Muscle of leg (tissue), 11 donors: ENCODE measurements around the gene METAP2. TPM values are rescaled to one million over a fixed set of nuclear protein-coding genes. Genes with fewer than 3 reads are reported as not detected.
A peak's percentile ranks its signal among the peaks of the same experiment; 100 is the strongest.
"Not testable (repeated sequence)": the region's sequence is repeated elsewhere in the genome, so short reads cannot be mapped to it uniquely, and the experiment has no call there.

Experiments
- DNase-seq: peaks from one replicate; pipeline ENCODE4 v3.0.0; 2013
- H3K27ac ChIP-seq: one replicate; pipeline ENCODE4 v1.5.1; 2013; ENCODE audit warnings: mild to moderate bottlenecking, low read length, control low read depth
- H3K27me3 ChIP-seq: one replicate; pipeline ENCODE4 v1.6.1; 2013; ENCODE audit warnings: low read length; ENCODE audit not compliant: control insufficient read depth, insufficient read depth
- H3K36me3 ChIP-seq: one replicate; pipeline ENCODE4 v1.6.1; 2013; ENCODE audit warnings: low read length; ENCODE audit not compliant: control insufficient read depth, insufficient read depth
- H3K4me1 ChIP-seq: one replicate; pipeline ENCODE4 v1.6.1; 2013; ENCODE audit warnings: low read length; ENCODE audit not compliant: control insufficient read depth, insufficient read depth
- H3K4me3 ChIP-seq: one replicate; pipeline ENCODE4 v1.5.1; 2013; ENCODE audit warnings: low read length, control low read depth
- H3K9me3 ChIP-seq: replicated peaks from 2 replicates; pipeline ENCODE4 v1.6.1; 2013; ENCODE audit warnings: low read depth, low read length; ENCODE audit not compliant: control insufficient read depth
- WGBS: methylation state at CpG from one replicate; pipeline ENCODE4 v1.1.5; 2013; ENCODE audit warnings: missing lambda C conversion rate; ENCODE audit not compliant: insufficient coverage; 5-methylcytosine and 5-hydroxymethylcytosine counted together
- polyA plus RNA-seq, 8 donors: library from polyadenylated mRNA; unstranded; fragments of 120-200 nt; gene quantifications; one replicate each; pipeline versions ENCODE4 v1.2.1 to v1.2.3, GENCODE V29; 2013; ENCODE audit warnings: inconsistent platforms in 1 of 8, low replicate concordance in 1 of 8; ENCODE audit not compliant: insufficient read length in 8 of 8, insufficient read depth in 1 of 8
- total RNA-seq: library from RNA; stranded (reverse); fragments of 120-200 nt; gene quantifications from one replicate; pipeline ENCODE4 v1.2.4, GENCODE V29; 2013

METAP2 gene
- total and polyA plus RNA-seq, 9 donors: 81.0 to 144 (median 114) TPM

DNA sequence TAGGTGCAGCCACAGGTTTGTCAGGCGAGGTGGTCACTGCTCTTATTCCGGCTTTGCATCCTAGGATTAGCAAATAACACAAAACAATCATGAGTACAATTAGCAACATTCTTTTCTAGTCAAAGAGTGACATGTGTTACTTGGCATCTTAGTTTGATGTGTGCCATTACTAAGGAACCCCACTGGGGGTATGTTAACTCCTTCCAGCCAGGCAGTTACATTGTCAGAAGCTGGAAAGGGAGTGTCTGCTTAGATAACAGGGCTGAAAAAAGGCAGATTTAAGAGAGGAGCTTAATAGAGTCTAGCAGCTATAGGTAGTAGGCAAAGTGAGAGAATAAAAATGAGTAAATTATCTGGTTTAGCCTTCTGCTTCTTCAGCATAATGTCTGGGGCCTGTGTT, 30.5 kb upstream of the METAP2 start:
- H3K4me3 ChIP-seq: no peak overlapping the region
- no peaks in the 10 kb centered on the region for H3K36me3 ChIP-seq
- peaks cover 2% of the 10 kb centered on the region for H3K27me3 ChIP-seq
- H3K9me3 ChIP-seq: no peaks in the 10 kb centered on the region
- H3K27ac ChIP-seq: no peak overlapping the region
- peaks cover 2% of the 10 kb centered on the region for H3K4me1 ChIP-seq
- no CpG with 5 or more reads among the region's 2 CpGs for WGBS
- no peak for DNase-seq

DNA sequence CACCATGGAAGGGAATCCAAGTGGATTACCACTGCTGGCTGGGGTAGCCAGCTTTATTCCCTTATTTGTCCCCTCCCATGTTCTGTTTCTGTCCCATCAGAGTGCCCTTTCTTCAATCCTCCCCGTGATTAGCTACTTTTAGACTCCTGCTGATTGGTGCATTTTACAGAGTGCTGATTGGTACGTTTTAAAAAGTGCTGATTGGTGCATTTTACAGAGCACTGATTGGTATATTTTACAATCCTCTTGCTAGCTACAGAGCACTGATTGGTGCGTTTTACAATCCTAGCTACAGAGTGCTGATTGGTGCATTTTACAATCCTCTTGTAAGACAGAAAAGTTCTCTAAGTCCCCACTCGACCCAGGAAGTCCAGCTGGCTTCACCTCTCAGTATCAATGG, 28.9 kb upstream of the METAP2 start:
- WGBS: no CpG with 5 or more reads among the region's 4 CpGs
- H3K27me3 ChIP-seq, H3K36me3 ChIP-seq, H3K27ac ChIP-seq, H3K9me3 ChIP-seq, H3K4me3 ChIP-seq, DNase-seq, H3K4me1 ChIP-seq: not testable (repeated sequence)

DNA sequence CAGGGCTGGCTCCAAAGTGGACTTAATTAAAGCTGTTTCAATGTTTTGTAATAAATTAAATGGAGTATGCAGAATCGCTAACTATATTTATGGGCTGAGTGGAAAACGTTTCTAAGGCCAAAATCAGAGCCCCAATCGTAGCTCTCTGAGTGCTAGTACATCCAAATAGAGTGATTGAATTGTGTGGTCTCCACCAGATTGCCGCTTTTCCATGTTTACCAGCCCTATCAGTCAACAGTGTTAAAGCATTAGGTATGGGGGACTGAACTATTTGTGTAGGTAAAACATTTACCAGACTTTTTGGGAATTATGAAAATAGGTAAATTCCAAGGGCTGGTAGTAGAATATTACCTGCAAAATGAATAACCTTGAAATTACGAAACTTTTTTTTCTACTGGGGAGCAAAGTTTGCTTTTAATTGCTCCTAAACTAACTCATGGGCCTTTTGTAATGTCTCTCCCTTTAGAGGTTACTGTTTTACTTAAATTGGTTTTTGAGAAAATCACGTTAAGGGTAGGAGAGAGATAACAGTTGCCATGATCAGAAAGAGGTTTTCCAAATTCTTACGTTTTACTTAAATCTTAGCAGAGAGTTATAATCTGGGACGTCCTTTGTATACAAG, 28.0 kb upstream of the METAP2 start:
- no peak for DNase-seq
- peak overlapping the region; percentile 12 for H3K4me3 ChIP-seq
- H3K36me3 ChIP-seq: no peaks in the 10 kb centered on the region
- peaks cover 2% of the 10 kb centered on the region for H3K27me3 ChIP-seq
- no peak overlapping the region for H3K27ac ChIP-seq
- 41% methylated on average over 3 of the region's 8 CpGs for WGBS
- H3K4me1 ChIP-seq: peaks cover 2% of the 10 kb centered on the region
- H3K9me3 ChIP-seq: no peaks in the 10 kb centered on the region

DNA sequence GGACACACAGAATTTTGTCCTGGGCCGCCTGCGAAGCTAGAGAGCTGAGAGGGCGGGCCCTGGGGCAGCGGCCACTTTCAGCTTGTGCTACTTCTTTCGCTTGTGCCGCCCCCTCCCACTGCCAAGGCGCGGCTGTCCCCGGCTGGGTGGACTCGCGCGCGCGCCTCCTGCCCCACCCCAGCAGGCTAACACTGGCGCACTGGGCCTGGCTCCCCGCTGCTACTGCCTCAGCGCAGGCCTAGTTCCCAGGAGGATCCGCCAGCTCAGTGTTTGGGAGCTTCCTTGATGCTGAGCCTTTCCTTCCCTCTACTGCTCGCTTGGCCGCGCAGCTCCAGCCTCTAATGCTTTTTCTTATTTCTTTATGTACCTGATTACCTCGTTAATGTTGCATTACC, 27.4 kb upstream of the METAP2 start:
- Histone ChIP-seq H3K9me3 (no peaks in the 10 kb centered on the region), H3K4me1 (peaks cover 2% of the 10 kb centered on the region), H3K4me3 (peak overlapping the region; percentile 12), H3K36me3 (no peaks in the 10 kb centered on the region), H3K27me3 (peaks cover 2% of the 10 kb centered on the region), H3K27ac (no peak overlapping the region)
- peak; percentile 63 for DNase-seq
- 10% methylated on average over 21 of the region's 22 CpGs for WGBS

DNA sequence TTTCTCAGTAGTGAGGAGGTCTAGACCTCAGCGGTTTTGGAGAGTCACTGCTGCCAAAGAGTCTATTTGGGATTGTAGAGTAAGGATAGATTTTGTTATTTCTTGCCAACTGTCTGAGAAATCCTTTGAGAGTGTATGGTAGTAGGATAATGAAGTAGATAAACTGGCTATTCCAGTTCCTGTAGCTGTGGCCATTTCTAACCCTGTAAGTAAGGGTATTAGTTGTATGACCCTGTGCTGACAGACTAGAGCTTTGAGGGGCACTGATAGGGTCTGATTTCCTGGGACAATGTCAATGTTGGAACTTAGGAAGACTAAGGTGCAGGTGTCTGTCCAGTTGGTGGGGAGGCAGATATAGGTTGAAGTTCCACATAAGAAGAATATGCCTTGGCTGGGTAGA, 24.3 kb upstream of the METAP2 start:
- not testable (repeated sequence) for DNase-seq, H3K36me3 ChIP-seq, H3K27me3 ChIP-seq, H3K4me3 ChIP-seq, H3K9me3 ChIP-seq, H3K4me1 ChIP-seq, H3K27ac ChIP-seq
- 100% methylated on average over 1 of the region's 1 CpG for WGBS

DNA sequence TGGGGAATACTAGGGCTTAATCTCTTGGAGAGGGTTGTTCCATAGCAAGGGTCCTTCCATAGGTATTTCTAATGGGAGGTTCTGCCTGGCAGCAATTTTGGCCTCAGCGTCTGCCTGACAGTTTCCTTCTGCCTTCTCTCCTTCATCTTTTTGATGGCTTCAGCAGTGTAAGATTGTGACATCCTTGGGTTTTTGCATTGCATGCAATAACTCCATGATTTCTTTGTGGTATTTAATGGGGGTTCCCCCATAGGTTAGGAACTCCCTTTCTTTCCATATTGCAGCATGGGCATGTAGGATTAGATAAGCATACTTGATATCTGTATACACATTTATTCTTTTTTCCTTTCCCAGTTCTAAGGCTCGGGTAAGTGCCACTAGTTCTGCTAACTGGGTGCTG, 21.5 kb upstream of the METAP2 start:
- H3K27me3 ChIP-seq, H3K4me3 ChIP-seq, H3K27ac ChIP-seq, H3K9me3 ChIP-seq, DNase-seq, H3K36me3 ChIP-seq, H3K4me1 ChIP-seq: not testable (repeated sequence)
- no CpG with 5 or more reads among the region's 2 CpGs for WGBS

DNA sequence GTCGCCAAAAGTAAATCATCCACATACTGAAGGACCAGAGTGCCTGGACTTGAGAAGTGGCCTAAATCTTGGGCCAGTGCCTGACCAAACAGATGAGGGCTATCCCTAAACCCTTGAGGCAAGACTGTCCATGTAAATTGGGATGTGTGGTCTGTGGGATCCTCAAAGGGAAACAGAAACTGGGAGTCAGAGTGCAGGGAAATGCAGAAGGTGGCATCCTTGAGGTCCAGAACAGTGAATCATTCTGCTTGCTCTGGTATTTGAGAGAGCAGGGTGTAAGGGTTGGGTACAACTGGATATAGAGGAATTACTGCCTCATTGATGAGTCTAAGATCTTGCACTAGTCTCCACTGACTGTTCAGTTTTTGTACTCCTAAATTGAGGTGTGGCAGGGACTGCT, 20.1 kb upstream of the METAP2 start:
- not testable (repeated sequence) for H3K36me3 ChIP-seq, DNase-seq, H3K4me3 ChIP-seq, H3K27me3 ChIP-seq, H3K27ac ChIP-seq, H3K4me1 ChIP-seq
- H3K9me3 ChIP-seq: peaks cover 16% of the 10 kb centered on the region
- WGBS: no CpG with 5 or more reads among the region's 1 CpG

DNA sequence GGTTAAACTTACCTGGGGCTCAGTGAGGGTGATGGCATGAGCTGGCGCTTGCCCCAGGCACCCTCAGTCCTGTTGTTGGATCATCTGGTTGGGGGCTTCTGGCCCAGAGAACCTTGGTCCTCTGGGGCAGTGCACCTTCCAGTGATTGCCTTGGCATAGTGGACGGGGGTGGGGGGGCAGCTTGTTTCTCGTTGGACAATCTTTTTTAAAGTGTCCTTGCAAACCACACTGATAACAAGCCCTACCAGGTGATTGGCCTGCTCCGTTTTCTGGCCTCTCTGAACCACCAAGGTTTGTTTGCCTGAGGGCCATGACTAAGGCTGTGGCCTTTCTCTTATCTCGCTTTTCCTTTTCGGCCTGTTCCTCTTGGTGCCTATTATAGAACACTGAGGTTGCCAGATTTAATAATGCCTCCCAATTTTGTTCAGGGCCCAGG, 19.2 kb upstream of the METAP2 start:
- DNase-seq, H3K36me3 ChIP-seq, H3K27ac ChIP-seq, H3K4me3 ChIP-seq, H3K4me1 ChIP-seq, H3K27me3 ChIP-seq: not testable (repeated sequence)
- peaks cover 16% of the 10 kb centered on the region for H3K9me3 ChIP-seq
- WGBS: 57% methylated on average over 3 of the region's 6 CpGs

DNA sequence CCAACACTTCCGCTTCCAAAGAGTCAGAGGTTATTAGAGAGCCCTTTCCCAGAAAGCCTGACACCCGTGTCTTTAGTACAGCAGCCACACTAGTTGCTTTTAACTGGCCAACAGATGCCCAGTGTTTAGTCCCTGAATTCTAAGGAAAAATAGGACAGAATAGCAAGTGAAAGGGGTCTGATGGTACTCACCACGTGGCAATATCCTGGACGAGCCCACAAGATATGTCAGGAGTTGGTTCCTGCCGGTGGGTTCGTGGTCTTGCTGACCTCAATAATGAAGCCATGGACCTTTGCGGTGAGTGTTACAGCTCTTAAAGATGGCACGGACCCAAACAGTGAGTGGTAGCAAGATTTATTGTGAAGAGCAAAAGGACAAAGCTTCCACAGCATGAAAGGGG, 16.3 kb upstream of the METAP2 start:
- H3K27ac ChIP-seq, DNase-seq, H3K4me1 ChIP-seq, H3K4me3 ChIP-seq, H3K27me3 ChIP-seq, H3K36me3 ChIP-seq: not testable (repeated sequence)
- WGBS: 88% methylated on average over 8 of the region's 8 CpGs
- H3K9me3 ChIP-seq: peaks cover 16% of the 10 kb centered on the region

DNA sequence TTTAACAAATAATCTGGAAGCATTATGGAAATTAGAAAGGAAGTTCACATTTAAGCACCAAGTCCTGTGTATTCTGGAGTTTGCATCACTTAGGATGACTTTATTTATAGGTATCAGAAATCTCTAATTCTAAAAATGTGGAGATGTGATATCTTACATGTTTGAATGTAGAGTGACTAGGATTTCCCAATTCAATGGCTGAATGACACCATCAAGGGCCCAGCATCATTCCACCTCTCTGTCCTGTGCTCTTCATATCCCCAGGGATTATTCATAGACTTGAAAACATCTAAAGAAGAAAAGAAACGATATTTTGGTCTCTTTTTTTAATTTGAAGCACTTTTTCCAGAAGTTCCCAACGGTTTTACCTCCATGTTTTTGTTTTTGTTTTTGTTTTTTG, 15.2 kb upstream of the METAP2 start:
- 100% methylated on average over 1 of the region's 2 CpGs for WGBS
- no peak overlapping the region for H3K4me3 ChIP-seq
- no peaks in the 10 kb centered on the region for H3K27me3 ChIP-seq
- no peaks in the 10 kb centered on the region for H3K4me1 ChIP-seq
- H3K9me3 ChIP-seq: peaks cover 16% of the 10 kb centered on the region
- DNase-seq: no peak
- H3K36me3 ChIP-seq: no peaks in the 10 kb centered on the region
- H3K27ac ChIP-seq: no peak overlapping the region

DNA sequence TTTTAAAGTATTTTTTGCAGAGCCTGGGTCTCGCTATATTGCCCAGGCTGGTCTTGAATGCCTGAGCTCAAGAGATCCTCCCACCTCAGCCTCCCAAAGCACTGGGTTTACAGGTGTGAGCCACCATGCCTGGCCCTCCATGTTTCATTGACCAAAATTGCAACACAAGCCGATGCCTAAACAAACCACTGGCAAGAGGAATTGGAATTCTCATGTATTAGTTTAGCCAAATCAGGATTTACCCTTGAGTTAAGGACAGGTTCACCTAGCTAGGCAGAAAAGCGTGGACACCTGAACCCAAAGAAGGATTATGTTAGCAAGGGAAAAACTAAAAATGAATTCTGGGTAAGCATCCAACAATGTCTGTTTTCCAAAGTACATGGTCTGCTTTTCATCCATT, 14.6 kb upstream of the METAP2 start:
- Histone ChIP-seq H3K9me3 (peaks cover 16% of the 10 kb centered on the region), H3K36me3 (no peaks in the 10 kb centered on the region), H3K27ac (no peak overlapping the region), H3K27me3 (no peaks in the 10 kb centered on the region), H3K4me1 (no peaks in the 10 kb centered on the region), H3K4me3 (no peak overlapping the region)
- 87% methylated on average over 2 of the region's 3 CpGs for WGBS
- no peak for DNase-seq
